HUES48 (cell line): ENCODE results near the gene WDFY3.
A peak's percentile ranks its signal among the peaks of the same experiment; 100 is the strongest.

Experiments used
- H3K27ac ChIP-seq: one replicate; pipeline ENCODE4 v1.7.0; 2013; ENCODE audit warnings: low read depth, low read length, inconsistent platforms
- H3K27me3 ChIP-seq: 2 replicates; pipeline ENCODE4 v1.6.1; 2013; ENCODE audit warnings: mild to moderate bottlenecking, low read length; ENCODE audit not compliant: control insufficient read depth, insufficient read depth
- H3K36me3 ChIP-seq: 2 replicates; pipeline ENCODE4 v1.6.1; 2013; ENCODE audit warnings: low read length; ENCODE audit not compliant: control insufficient read depth, insufficient read depth
- H3K4me1 ChIP-seq: 2 replicates; pipeline ENCODE4 v1.6.1; 2013; ENCODE audit warnings: mild to moderate bottlenecking, low read length; ENCODE audit not compliant: control insufficient read depth, insufficient read depth
- H3K4me3 ChIP-seq: 2 replicates; pipeline ENCODE4 v1.5.1; 2013; ENCODE audit warnings: mild to moderate bottlenecking, low read depth, low read length
- H3K9ac ChIP-seq: 2 replicates; pipeline ENCODE4 v1.6.1; 2013; ENCODE audit warnings: mild to moderate bottlenecking, low read depth, low read length, moderate library complexity
- H3K9me3 ChIP-seq: 2 replicates; pipeline ENCODE4 v1.6.1; 2013; ENCODE audit warnings: low read length; ENCODE audit not compliant: control insufficient read depth, insufficient read depth

Gene WDFY3

GRCh38 chr4:84944947-84945346, 21.5 kb downstream of the WDFY3 start:
- Histone ChIP-seq H3K36me3 (peaks cover 6% of the 10 kb centered on the region; the same call in 1 of the 2 replicates), H3K27ac (no peak overlapping the region), H3K9ac (no peak overlapping the region), H3K4me1 (no peaks in the 10 kb centered on the region), H3K4me3 (no peak overlapping the region), H3K9me3 (peaks cover 19% of the 10 kb centered on the region), H3K27me3 (no peaks in the 10 kb centered on the region)

DNA sequence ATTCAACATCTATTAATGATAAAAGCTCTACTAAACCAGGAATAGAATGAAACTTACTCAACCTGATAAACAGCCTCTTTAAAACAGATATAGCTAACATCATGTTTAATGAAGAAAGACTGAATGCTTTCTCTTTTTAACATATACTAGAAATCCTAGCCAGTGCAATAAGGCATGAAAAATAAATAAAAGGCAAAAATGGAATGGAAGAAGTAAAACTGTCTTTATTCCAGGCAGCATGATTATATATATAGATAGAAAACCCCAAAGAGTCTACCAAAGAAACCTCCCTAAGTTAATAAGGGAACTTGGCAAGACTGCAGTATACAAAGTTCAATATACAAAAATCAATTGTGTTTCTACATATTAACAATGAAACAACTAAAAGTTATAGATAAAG, 25.5 kb downstream of the WDFY3 start:
- Histone ChIP-seq H3K9me3 (peaks cover 19% of the 10 kb centered on the region), H3K9ac (no peak overlapping the region), H3K27me3 (no peaks in the 10 kb centered on the region), H3K36me3 (peaks cover 6% of the 10 kb centered on the region; the same call in 1 of the 2 replicates), H3K27ac (no peak overlapping the region), H3K4me1 (peaks cover 4% of the 10 kb centered on the region; the same call in 1 of the 2 replicates), H3K4me3 (no peak overlapping the region)

- Histone ChIP-seq H3K27me3 (no peaks in the 10 kb centered on the region), H3K9ac (no peak overlapping the region), H3K4me1 (peaks cover 4% of the 10 kb centered on the region; the same call in 1 of the 2 replicates), H3K27ac (no peak overlapping the region), H3K36me3 (peaks cover 6% of the 10 kb centered on the region; the same call in 1 of the 2 replicates), H3K9me3 (peaks cover 19% of the 10 kb centered on the region), H3K4me3 (no peak overlapping the region)
Measured at GRCh38 chr4:84939113-84939512, 27.4 kb downstream of the WDFY3 start.

GRCh38 chr4:84938316-84938715, 28.2 kb downstream of the WDFY3 start:
- Histone ChIP-seq H3K36me3 (peaks cover 6% of the 10 kb centered on the region; the same call in 1 of the 2 replicates), H3K9me3 (peaks cover 19% of the 10 kb centered on the region), H3K27ac (no peak overlapping the region), H3K4me3 (no peak overlapping the region), H3K9ac (no peak overlapping the region), H3K4me1 (peaks cover 4% of the 10 kb centered on the region; the same call in 1 of the 2 replicates), H3K27me3 (no peaks in the 10 kb centered on the region)

GRCh38 chr4:84937381-84937977, 29.0 kb downstream of the WDFY3 start:
- no peaks in the 10 kb centered on the region for H3K27me3 ChIP-seq
- peaks cover 13% of the 10 kb centered on the region for H3K9me3 ChIP-seq
- H3K9ac ChIP-seq: no peak overlapping the region
- no peak overlapping the region for H3K27ac ChIP-seq
- H3K36me3 ChIP-seq: peaks cover 4% of the 10 kb centered on the region; the same call in 1 of the 2 replicates
- H3K4me3 ChIP-seq: no peak overlapping the region
- H3K4me1 ChIP-seq: peaks cover 9% of the 10 kb centered on the region; the same call in 1 of the 2 replicates

- Histone ChIP-seq H3K9ac (no peak overlapping the region), H3K36me3 (peaks cover 7% of the 10 kb centered on the region; the same call in 1 of the 2 replicates), H3K27me3 (no peaks in the 10 kb centered on the region), H3K9me3 (0 out of 2 replicates have a peak, but pooled peaks cover 3% of the 10 kb centered on the region), H3K27ac (no peak overlapping the region), H3K4me3 (no peak overlapping the region), H3K4me1 (peaks cover 9% of the 10 kb centered on the region; the same call in 1 of the 2 replicates)
Measured at GRCh38 chr4:84936123-84936522, 30.4 kb downstream of the WDFY3 start.

DNA sequence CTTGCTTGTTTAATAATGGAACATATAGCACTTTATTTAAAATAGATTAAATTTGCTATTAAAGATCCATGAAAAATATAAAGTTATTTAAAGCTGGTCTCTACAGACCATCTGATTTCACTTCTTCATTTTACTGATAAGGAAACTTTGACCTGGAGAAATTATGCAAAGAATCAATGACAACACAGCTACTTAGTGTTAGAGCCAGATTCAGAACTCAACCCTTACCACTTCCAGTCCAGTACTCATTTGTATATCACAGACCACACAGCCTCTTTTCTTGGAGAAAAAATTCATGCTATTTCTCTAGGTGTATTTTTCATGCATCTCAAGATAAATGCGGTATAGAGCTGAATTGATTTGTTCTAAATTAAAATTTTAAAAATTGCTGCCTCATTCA, 34.0 kb downstream of the WDFY3 start:
- Histone ChIP-seq H3K4me3 (no peak overlapping the region), H3K9ac (no peak overlapping the region), H3K27ac (no peak overlapping the region), H3K4me1 (peaks cover 14% of the 10 kb centered on the region), H3K27me3 (no peaks in the 10 kb centered on the region), H3K36me3 (peaks cover 31% of the 10 kb centered on the region), H3K9me3 (no peaks in the 10 kb centered on the region)

- Histone ChIP-seq H3K9me3 (no peaks in the 10 kb centered on the region), H3K4me3 (no peak overlapping the region), H3K27ac (peak overlapping the region; percentile 14), H3K36me3 (peaks cover 31% of the 10 kb centered on the region), H3K9ac (no peak overlapping the region), H3K27me3 (no peaks in the 10 kb centered on the region), H3K4me1 (peaks cover 11% of the 10 kb centered on the region)
Measured at GRCh38 chr4:84931961-84932360, 34.5 kb downstream of the WDFY3 start.

DNA sequence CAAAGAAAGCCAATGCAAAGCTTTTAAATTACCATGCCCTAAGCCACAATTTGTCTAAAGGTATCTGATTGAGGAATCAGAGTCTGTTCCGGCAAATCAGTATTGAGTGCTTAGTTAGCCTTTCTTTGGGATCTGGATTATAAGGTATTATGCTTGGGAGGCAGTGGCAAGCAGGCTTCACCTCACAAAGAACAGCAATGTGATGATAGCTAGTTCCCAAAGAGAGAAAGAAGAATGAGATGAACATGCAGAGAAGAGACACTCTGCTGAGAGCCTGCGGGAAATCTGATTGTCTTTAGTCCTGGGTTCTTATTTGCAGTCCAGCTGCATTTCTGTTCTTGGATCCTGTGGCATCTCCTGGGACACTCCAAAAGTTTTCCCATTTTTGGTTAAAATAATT, 35.2 kb downstream of the WDFY3 start:
- Histone ChIP-seq H3K9me3 (no peaks in the 10 kb centered on the region), H3K36me3 (peaks cover 31% of the 10 kb centered on the region), H3K4me3 (no peak overlapping the region), H3K9ac (no peak overlapping the region), H3K27ac (no peak overlapping the region), H3K27me3 (no peaks in the 10 kb centered on the region), H3K4me1 (peaks cover 11% of the 10 kb centered on the region)

GRCh38 chr4:84928089-84928488, 38.4 kb downstream of the WDFY3 start:
- Histone ChIP-seq H3K27me3 (no peaks in the 10 kb centered on the region), H3K4me3 (no peak overlapping the region), H3K4me1 (peaks cover 16% of the 10 kb centered on the region), H3K36me3 (peaks cover 31% of the 10 kb centered on the region), H3K27ac (no peak overlapping the region), H3K9me3 (no peaks in the 10 kb centered on the region), H3K9ac (no peak overlapping the region)

- no peaks in the 10 kb centered on the region for H3K27me3 ChIP-seq
- no peaks in the 10 kb centered on the region for H3K9me3 ChIP-seq
- H3K36me3 ChIP-seq: peaks cover 31% of the 10 kb centered on the region
- no peak overlapping the region for H3K9ac ChIP-seq
- H3K27ac ChIP-seq: no peak overlapping the region
- H3K4me3 ChIP-seq: no peak overlapping the region
- H3K4me1 ChIP-seq: peaks cover 11% of the 10 kb centered on the region
Measured at GRCh38 chr4:84927428-84927827, 39.1 kb downstream of the WDFY3 start.
